Left lung (tissue), 10 donors: ENCODE results near the gene SAG. TPM values are rescaled to one million over a fixed set of nuclear protein-coding genes. Genes with fewer than 3 reads are reported as not detected.

Experiments used
- ATAC-seq: fragments of 200-7000 bp; cut with Tn5 transposase; one replicate; pipeline ENCODE4 v1.9.1; 2020; ENCODE audit warnings: moderate library complexity
- DNase-seq, 4 donors: peaks; one replicate each; pipeline ENCODE4 v3.0.0-alpha.2; 2013 to 2020
- H3K27ac ChIP-seq, 2 donors: fragments of 200-600 bp; sonication (generic) in 1 of 2; one replicate each; pipeline versions ENCODE4 v1.5.0 to v1.8.0; 2020 to 2021
- H3K27me3 ChIP-seq, 2 donors: fragments of 200-600 bp; sonication (generic) in 1 of 2; one replicate each; pipeline versions ENCODE4 v1.5.0 to v1.8.0; 2020 to 2021
- H3K36me3 ChIP-seq, 2 donors: fragments of 200-600 bp; sonication (generic) in 1 of 2; one replicate each; pipeline versions ENCODE4 v1.5.0 to v1.8.0; 2020 to 2021
- H3K4me1 ChIP-seq, 2 donors: fragments of 200-600 bp; one replicate each; pipeline ENCODE4 v1.8.0; 2021
- H3K4me3 ChIP-seq, 2 donors: fragments of 200-600 bp; sonication (generic) in 1 of 2; one replicate each; pipeline versions ENCODE4 v1.5.0 to v1.8.0; 2020 to 2021; ENCODE audit warnings: mild to moderate bottlenecking in 1 of 2
- H3K9me3 ChIP-seq, 2 donors: fragments of 200-600 bp; sonication (generic) in 1 of 2; one replicate each; pipeline versions ENCODE4 v1.5.0 to v1.8.0; 2020 to 2021
- intact Hi-C, 2 donors: fragments of 100-400 bp; cut with DNase I; formaldehyde crosslinking; loops; one replicate each; pipeline versions ENCODE4 v1.11.2 to v1.14.2; 2022
- polyA plus RNA-seq, 6 donors: library from polyadenylated mRNA; unstranded; fragments of 120-200 nt; gene quantifications; one replicate each; pipeline ENCODE4 v1.2.1, GENCODE V29; 2013; ENCODE audit not compliant: insufficient read length in 6 of 6
- total RNA-seq, 2 donors: library from RNA; stranded (reverse); fragmentation: NEBNext Ultra II Directional; extraction: Animal tissue kit (Norgen Biotek cat#: 25700); gene quantifications; one replicate each; pipeline ENCODE4 v1.2.1, GENCODE V29; 2021
- TF ChIP-seq, protein P1 (sequence below), 2 donors: fragments of 200-600 bp; sonication (generic) in 1 of 2; IDR thresholded peaks; one replicate each; pipeline versions ENCODE4 v1.5.0 to v1.8.0; 2021; ENCODE audit warnings: antibody characterized with exemption in 2 of 2
- donor health status: DM: no; HTN: yes; CAD: no.
- donor health status: DM: no; HTN: no; CAD: no.

Gene SAG
- total and polyA plus RNA-seq, 8 donors, result 0.08 to 0.24 (median 0.19) TPM; not detected in 2

DNA sequence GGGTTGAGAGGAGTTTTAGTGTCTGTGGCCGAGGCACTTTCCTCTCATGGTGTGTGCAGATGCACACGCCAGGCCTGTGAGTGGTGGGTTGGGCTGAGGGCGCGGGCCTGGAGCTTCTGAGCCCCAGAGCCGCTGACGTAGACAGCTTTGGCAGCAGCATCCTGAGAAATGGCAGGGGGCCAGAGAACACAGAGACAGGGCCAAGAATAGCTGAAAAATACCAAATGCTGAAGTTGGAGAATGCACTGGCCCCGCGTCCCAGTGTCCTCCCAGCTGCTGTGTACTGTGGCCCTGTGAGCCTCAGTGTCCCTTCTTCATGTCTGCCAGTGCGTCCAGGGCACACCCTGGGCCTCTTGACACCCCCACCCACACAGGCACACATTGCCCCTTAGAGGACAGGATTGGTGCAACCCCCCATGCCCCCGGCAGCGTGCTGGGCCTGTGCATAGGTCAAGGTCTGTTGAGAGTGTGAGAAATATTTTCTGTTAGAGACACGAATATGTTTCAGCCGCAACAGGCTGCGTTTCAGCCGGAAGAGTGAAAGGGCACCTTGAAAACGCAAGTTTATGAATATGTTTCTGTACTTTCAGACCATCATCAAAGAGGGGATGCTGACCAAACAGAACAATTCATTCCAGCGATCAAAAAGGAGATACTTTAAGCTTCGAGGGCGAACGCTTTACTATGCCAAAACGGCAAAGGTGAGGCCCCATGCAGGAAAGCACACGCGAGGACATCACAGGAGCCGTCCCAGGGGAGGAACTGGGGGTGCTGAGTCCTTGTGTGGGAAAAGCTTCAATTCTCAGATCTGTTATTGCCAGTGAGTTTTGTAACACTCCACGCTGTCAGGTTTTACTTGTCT is 80.3 kb downstream of the SAG start:
- no peak overlapping the region for H3K4me3 ChIP-seq
- H3K27me3 ChIP-seq, result no peaks in the 10 kb centered on the region
- peak overlapping the region; percentile 3 to 89 for H3K27ac ChIP-seq
- DNase-seq (peak; percentile 85 to 95 (median 92)), ATAC-seq (peak; percentile 90)
- intact Hi-C loops, result no loop called here
- H3K9me3 ChIP-seq, result no peaks in the 10 kb centered on the region
- peaks cover 21 to 37% of the 10 kb centered on the region in 2 donors for H3K4me1 ChIP-seq
- peaks cover 0 to 40% of the 10 kb centered on the region in 2 donors for H3K36me3 ChIP-seq
- TF ChIP-seq, protein P1, sequence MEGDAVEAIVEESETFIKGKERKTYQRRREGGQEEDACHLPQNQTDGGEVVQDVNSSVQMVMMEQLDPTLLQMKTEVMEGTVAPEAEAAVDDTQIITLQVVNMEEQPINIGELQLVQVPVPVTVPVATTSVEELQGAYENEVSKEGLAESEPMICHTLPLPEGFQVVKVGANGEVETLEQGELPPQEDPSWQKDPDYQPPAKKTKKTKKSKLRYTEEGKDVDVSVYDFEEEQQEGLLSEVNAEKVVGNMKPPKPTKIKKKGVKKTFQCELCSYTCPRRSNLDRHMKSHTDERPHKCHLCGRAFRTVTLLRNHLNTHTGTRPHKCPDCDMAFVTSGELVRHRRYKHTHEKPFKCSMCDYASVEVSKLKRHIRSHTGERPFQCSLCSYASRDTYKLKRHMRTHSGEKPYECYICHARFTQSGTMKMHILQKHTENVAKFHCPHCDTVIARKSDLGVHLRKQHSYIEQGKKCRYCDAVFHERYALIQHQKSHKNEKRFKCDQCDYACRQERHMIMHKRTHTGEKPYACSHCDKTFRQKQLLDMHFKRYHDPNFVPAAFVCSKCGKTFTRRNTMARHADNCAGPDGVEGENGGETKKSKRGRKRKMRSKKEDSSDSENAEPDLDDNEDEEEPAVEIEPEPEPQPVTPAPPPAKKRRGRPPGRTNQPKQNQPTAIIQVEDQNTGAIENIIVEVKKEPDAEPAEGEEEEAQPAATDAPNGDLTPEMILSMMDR (IDR thresholded peaks at IDR 0.05), result no peak

DNA sequence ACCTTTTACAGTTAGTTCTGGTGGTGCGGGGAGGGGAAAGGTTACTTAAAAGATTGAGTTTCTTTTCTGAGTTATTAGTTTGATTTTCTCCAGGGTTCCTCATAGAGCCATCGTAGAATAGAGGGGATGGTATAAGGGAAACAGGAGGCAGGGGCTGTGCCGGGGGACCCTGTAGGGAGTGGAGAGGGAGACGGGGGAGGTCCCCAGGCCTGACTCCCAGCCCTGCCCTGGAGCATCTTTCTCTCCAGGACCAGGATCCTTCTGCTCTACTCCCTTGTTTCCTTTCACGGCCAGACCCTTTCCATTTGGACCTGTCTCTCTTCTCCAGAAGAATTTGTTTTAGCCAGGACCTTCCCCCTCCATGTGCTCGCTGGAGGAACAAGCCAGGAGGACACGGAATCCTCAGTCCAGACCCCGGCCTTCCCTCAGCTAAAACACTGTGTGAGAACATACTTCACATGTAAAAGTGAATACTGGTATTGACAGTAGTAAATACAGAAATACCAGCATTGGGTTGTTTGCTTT is 82.0 kb downstream of the SAG start:
- no peaks in the 10 kb centered on the region for H3K27me3 ChIP-seq
- no peak overlapping the region for H3K4me3 ChIP-seq
- H3K9me3 ChIP-seq, result no peaks in the 10 kb centered on the region
- peaks cover 20 to 31% of the 10 kb centered on the region in 2 donors for H3K4me1 ChIP-seq
- intact Hi-C loops, result no loop called here
- no peak for DNase-seq
- no peak for ATAC-seq
- peaks cover 0 to 56% of the 10 kb centered on the region in 2 donors for H3K36me3 ChIP-seq
- TF ChIP-seq, protein P1 (IDR thresholded peaks at IDR 0.05), result no peak
- no peak overlapping the region for H3K27ac ChIP-seq

DNA sequence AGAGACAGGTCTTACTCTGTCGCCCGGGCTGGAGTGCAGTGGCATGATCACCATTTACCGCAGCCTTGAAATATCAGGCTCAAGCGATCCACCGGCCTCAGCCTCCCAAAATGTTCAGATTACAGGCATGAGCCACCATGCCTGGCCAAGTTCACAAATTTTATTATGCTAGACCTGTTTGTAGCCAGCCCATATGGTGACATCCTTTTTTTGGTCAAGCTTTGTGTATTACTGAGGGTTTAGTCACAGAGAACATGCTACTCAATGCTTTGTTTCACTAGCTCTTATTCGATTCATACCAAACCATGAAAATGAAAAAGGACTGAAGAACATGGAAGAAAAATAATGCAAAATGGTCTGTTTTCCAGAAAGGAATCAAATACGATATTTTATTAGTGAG is 88.1 kb downstream of the SAG start:
- TF ChIP-seq, protein P1 (IDR thresholded peaks at IDR 0.05), result no peak
- Histone ChIP-seq H3K27me3 (no peaks in the 10 kb centered on the region), H3K4me1 (peaks cover 0 to 3% of the 10 kb centered on the region in 2 donors), H3K27ac (no peak overlapping the region), H3K36me3 (peaks cover 0 to 72% of the 10 kb centered on the region in 2 donors), H3K9me3 (no peaks in the 10 kb centered on the region), H3K4me3 (no peak overlapping the region)
- DNase-seq, result no peak
- intact Hi-C loops, result no loop called here
- no peak for ATAC-seq

Other genes with a start within 250 kb of the SAG start
- gene INPP5D, start 247.5 kb upstream of the SAG start, total RNA-seq, result 10 to 100 TPM; 15.3 to 40.5 TPM
- 10 to 100 TPM; 10.8 to 15.5 (median 14.4) TPM for gene INPP5D, start 247.5 kb upstream of the SAG start, polyA plus RNA-seq
- 10 to 100 TPM; 25.0 to 29.4 TPM for gene ATG16L1, start 56.1 kb upstream of the SAG start, total RNA-seq
- 10 to 100 TPM; 21.1 to 24.5 (median 23.0) TPM for gene ATG16L1, start 56.1 kb upstream of the SAG start, polyA plus RNA-seq
- gene DGKD, start 46.7 kb downstream of the SAG start, total RNA-seq, result 10 to 100 TPM; 87.7 to 98.0 TPM
- 10 to 100 TPM; 22.9 to 38.1 (median 30.8) TPM for gene DGKD, start 46.7 kb downstream of the SAG start, polyA plus RNA-seq